CD8-positive, alpha-beta memory T cell (primary cell): Measurements from ENCODE around the gene TEDDM1. TPM values are rescaled to one million over a fixed set of nuclear protein-coding genes. Genes with fewer than 3 reads are reported as not detected.

ENCODE experiments used
- CTCF ChIA-PET: fragments of 350-600 bp; sonication (Branson Sonifier 250); formaldehyde crosslinking; loops from one replicate; lab custom pipeline; 2021; ENCODE audit warnings: antibody characterized with exemption; lab: Charles Lee
- POLR2A ChIA-PET: fragments of 350-600 bp; sonication (Branson Sonifier 250); formaldehyde crosslinking; loops from one replicate; lab custom pipeline; 2021; ENCODE audit warnings: antibody characterized with exemption; lab: Charles Lee
- DNase-seq, 5 donors: peaks; one replicate each; pipeline versions ENCODE4 v3.0.0 to v3.0.0-alpha.2; 2020 to 2022; ENCODE audit warnings: mixed read lengths in 1 of 5
- H3K27ac ChIP-seq: one replicate; pipeline ENCODE4 v1.7.0; 2013; ENCODE audit warnings: low read depth, mild to moderate bottlenecking, low read length, moderate library complexity
- H3K27me3 ChIP-seq: 2 replicates; pipeline ENCODE4 v1.7.0; 2013; ENCODE audit warnings: low read length, mild to moderate bottlenecking; ENCODE audit not compliant: insufficient read depth, poor library complexity, severe bottlenecking
- H3K36me3 ChIP-seq: 2 replicates; pipeline ENCODE4 v1.7.0; 2013; ENCODE audit warnings: mild to moderate bottlenecking, low read length, moderate library complexity; ENCODE audit not compliant: insufficient read depth
- H3K4me1 ChIP-seq: 2 replicates; pipeline ENCODE4 v1.7.0; 2013; ENCODE audit warnings: mild to moderate bottlenecking, low read length, moderate library complexity; ENCODE audit not compliant: insufficient read depth
- H3K4me3 ChIP-seq: 2 replicates; pipeline ENCODE4 v1.7.0; 2013; ENCODE audit warnings: mild to moderate bottlenecking, low read length
- H3K9me3 ChIP-seq: 2 replicates; pipeline ENCODE4 v1.7.0; 2013; ENCODE audit warnings: mild to moderate bottlenecking, low read length
- H3K27ac Mint-ChIP-seq, 8 donors: one replicate each; pipeline ENCODE4 v1.8.0; 2020 to 2021; ENCODE audit warnings: mixed read lengths in 8 of 8, mild to moderate bottlenecking in 6 of 8, inconsistent platforms in 3 of 8, moderate library complexity in 3 of 8
- H3K27me3 Mint-ChIP-seq, 2 donors: one replicate each; pipeline ENCODE4 v1.8.0; 2020 to 2021; ENCODE audit warnings: mixed read lengths in 2 of 2, mild to moderate bottlenecking in 1 of 2, moderate library complexity in 1 of 2
- H3K36me3 Mint-ChIP-seq, 3 donors: one replicate each; pipeline ENCODE4 v1.8.0; 2020 to 2021; ENCODE audit warnings: mixed read lengths in 3 of 3, inconsistent platforms in 1 of 3, mild to moderate bottlenecking in 1 of 3
- H3K4me1 Mint-ChIP-seq, 3 donors: one replicate each; pipeline ENCODE4 v1.8.0; 2020 to 2021; ENCODE audit warnings: mixed read lengths in 3 of 3, inconsistent platforms in 1 of 3, mild to moderate bottlenecking in 1 of 3
- H3K4me3 Mint-ChIP-seq, 7 donors: one replicate each; pipeline ENCODE4 v1.8.0; 2020 to 2021; ENCODE audit warnings: mixed read lengths in 7 of 7, mild to moderate bottlenecking in 6 of 7, moderate library complexity in 4 of 7, inconsistent platforms in 2 of 7
- H3K9me3 Mint-ChIP-seq, 5 donors: one replicate each; pipeline ENCODE4 v1.8.0; 2020 to 2022; ENCODE audit warnings: mixed read lengths in 5 of 5, mild to moderate bottlenecking in 3 of 5, moderate library complexity in 2 of 5, inconsistent platforms in 1 of 5
- polyA plus RNA-seq: library from polyadenylated mRNA; unstranded; fragments of 300-500 nt; fragmentation: Illumina TruSeq; gene quantifications from one replicate; pipeline ENCODE4 v1.2.3, GENCODE V29; 2021
- total RNA-seq, 2 experiments: library from RNA; stranded (reverse); gene quantifications; one replicate each; pipeline ENCODE4 v1.2.3, GENCODE V29; 2021

The TEDDM1 gene
- total and polyA plus RNA-seq, 3 experiments from 2014 or later, result not detected

- Mint-ChIP-seq H3K36me3 (no peaks in the 10 kb centered on the region), H3K27me3 (peaks cover 7 to 34% of the 10 kb centered on the region in 2 donors), H3K4me3 (no peak overlapping the region), H3K27ac (no peak overlapping the region), H3K4me1 (no peaks in the 10 kb centered on the region), H3K9me3 (no peaks in the 10 kb centered on the region)
- H3K9me3 ChIP-seq, result no peaks in the 10 kb centered on the region
- H3K36me3 ChIP-seq, result no peaks in the 10 kb centered on the region
- ChIA-PET POLR2A (no interaction called here), CTCF (no interaction called here)
- H3K4me1 ChIP-seq, result no peaks in the 10 kb centered on the region
- no peak overlapping the region for H3K4me3 ChIP-seq
- no peak overlapping the region for H3K27ac ChIP-seq
- H3K27me3 ChIP-seq, result no peaks in the 10 kb centered on the region
- no peak for DNase-seq
Observed at GRCh38 chr1:182413969-182414368, 13.5 kb upstream of the TEDDM1 start.

GRCh38 chr1:182413486-182413885 lies 13.0 kb upstream of the TEDDM1 start:
- no peak overlapping the region for H3K4me3 Mint-ChIP-seq
- Histone ChIP-seq H3K4me1 (no peaks in the 10 kb centered on the region), H3K27me3 (no peaks in the 10 kb centered on the region), H3K36me3 (no peaks in the 10 kb centered on the region), H3K27ac (no peak overlapping the region), H3K9me3 (no peaks in the 10 kb centered on the region), H3K4me3 (no peak overlapping the region)
- no peak for DNase-seq
- no peaks in the 10 kb centered on the region for H3K4me1 Mint-ChIP-seq
- H3K36me3 Mint-ChIP-seq, result no peaks in the 10 kb centered on the region
- POLR2A ChIA-PET, result no interaction called here
- CTCF ChIA-PET, result interaction anchor here (0.9 to 2.1 kb wide), 2 partner anchors 17 to 271 kb away, joined by 3 to 4 read pairs; no protein-coding TSS in a partner anchor
- peaks cover 7 to 39% of the 10 kb centered on the region in 2 donors for H3K27me3 Mint-ChIP-seq
- no peaks in the 10 kb centered on the region for H3K9me3 Mint-ChIP-seq
- no peak overlapping the region for H3K27ac Mint-ChIP-seq

- H3K36me3 Mint-ChIP-seq, result no peaks in the 10 kb centered on the region
- Histone ChIP-seq H3K27ac (no peak overlapping the region), H3K36me3 (no peaks in the 10 kb centered on the region), H3K4me3 (no peak overlapping the region), H3K9me3 (no peaks in the 10 kb centered on the region), H3K4me1 (no peaks in the 10 kb centered on the region), H3K27me3 (peaks cover 3% of the 10 kb centered on the region)
- ChIA-PET POLR2A (no interaction called here), CTCF (interaction anchor here (1.2 kb wide), 1 partner anchor 268 kb away, joined by 3 read pairs; no protein-coding TSS in a partner anchor)
- peaks cover 0 to 6% (median 2%) of the 10 kb centered on the region in 5 donors for H3K9me3 Mint-ChIP-seq
- no peak for DNase-seq
- H3K4me3 Mint-ChIP-seq, result no peak overlapping the region
- no peak overlapping the region for H3K27ac Mint-ChIP-seq
- H3K27me3 Mint-ChIP-seq, result peaks cover 21 to 53% of the 10 kb centered on the region in 2 donors
- H3K4me1 Mint-ChIP-seq, result no peaks in the 10 kb centered on the region
Observed at GRCh38 chr1:182410620-182411273, 10.3 kb upstream of the TEDDM1 start.

GRCh38 chr1:182410138-182410537 lies 9.7 kb upstream of the TEDDM1 start:
- Histone ChIP-seq H3K9me3 (no peaks in the 10 kb centered on the region), H3K27me3 (peaks cover 3% of the 10 kb centered on the region), H3K4me3 (no peak overlapping the region), H3K36me3 (no peaks in the 10 kb centered on the region), H3K27ac (no peak overlapping the region), H3K4me1 (no peaks in the 10 kb centered on the region)
- no peaks in the 10 kb centered on the region for H3K36me3 Mint-ChIP-seq
- H3K27me3 Mint-ChIP-seq, result peaks cover 21 to 55% of the 10 kb centered on the region in 2 donors
- H3K4me3 Mint-ChIP-seq, result no peak overlapping the region
- no peak overlapping the region for H3K27ac Mint-ChIP-seq
- H3K4me1 Mint-ChIP-seq, result no peaks in the 10 kb centered on the region
- CTCF ChIA-PET, result interaction anchor here (1.2 kb wide), 1 partner anchor 267 kb away, joined by 3 read pairs; no protein-coding TSS in a partner anchor
- no peak for DNase-seq
- peaks cover 0 to 10% (median 6%) of the 10 kb centered on the region in 5 donors for H3K9me3 Mint-ChIP-seq
- POLR2A ChIA-PET, result no interaction called here

- Mint-ChIP-seq H3K36me3 (no peaks in the 10 kb centered on the region), H3K4me3 (no peak overlapping the region), H3K4me1 (no peaks in the 10 kb centered on the region), H3K27ac (no peak overlapping the region), H3K27me3 (peaks cover 20 to 44% of the 10 kb centered on the region in 2 donors), H3K9me3 (peaks cover 0 to 10% (median 6%) of the 10 kb centered on the region in 5 donors)
- POLR2A ChIA-PET, result no interaction called here
- Histone ChIP-seq H3K4me3 (no peak overlapping the region), H3K9me3 (no peaks in the 10 kb centered on the region), H3K27ac (no peak overlapping the region), H3K36me3 (no peaks in the 10 kb centered on the region), H3K4me1 (no peaks in the 10 kb centered on the region), H3K27me3 (peaks cover 3% of the 10 kb centered on the region)
- no peak for DNase-seq
- CTCF ChIA-PET, result no interaction called here
Observed at GRCh38 chr1:182408435-182409075, 8.1 kb upstream of the TEDDM1 start.

GRCh38 chr1:182407724-182408123 lies 7.3 kb upstream of the TEDDM1 start:
- no peak overlapping the region for H3K4me3 Mint-ChIP-seq
- H3K27me3 Mint-ChIP-seq, result peaks cover 20 to 42% of the 10 kb centered on the region in 2 donors
- no peak overlapping the region for H3K4me3 ChIP-seq
- peaks cover 0 to 10% (median 6%) of the 10 kb centered on the region in 5 donors for H3K9me3 Mint-ChIP-seq
- H3K27ac Mint-ChIP-seq, result no peak overlapping the region
- no peaks in the 10 kb centered on the region for H3K36me3 Mint-ChIP-seq
- no peaks in the 10 kb centered on the region for H3K9me3 ChIP-seq
- no peaks in the 10 kb centered on the region for H3K36me3 ChIP-seq
- H3K27me3 ChIP-seq, result peaks cover 3% of the 10 kb centered on the region
- no peaks in the 10 kb centered on the region for H3K4me1 ChIP-seq
- no peak for DNase-seq
- H3K27ac ChIP-seq, result no peak overlapping the region
- ChIA-PET CTCF (interaction anchor here (0.5 to 1.2 kb wide), 3 partner anchors 11 to 265 kb away, joined by 3 to 4 read pairs (median 4); no protein-coding TSS in a partner anchor), POLR2A (no interaction called here)
- no peaks in the 10 kb centered on the region for H3K4me1 Mint-ChIP-seq

- CTCF ChIA-PET, result interaction anchor here (1.3 kb wide), 1 partner anchor 9 kb away, joined by 5 read pairs; no protein-coding TSS in a partner anchor
- no peaks in the 10 kb centered on the region for H3K36me3 Mint-ChIP-seq
Observed at GRCh38 chr1:182406012-182406411, 5.5 kb upstream of the TEDDM1 start.

GRCh38 chr1:182405578-182405977 lies 5.1 kb upstream of the TEDDM1 start:
- Histone ChIP-seq H3K27me3 (peaks cover 3% of the 10 kb centered on the region), H3K4me3 (no peak overlapping the region), H3K27ac (no peak overlapping the region), H3K9me3 (no peaks in the 10 kb centered on the region), H3K36me3 (no peaks in the 10 kb centered on the region), H3K4me1 (no peaks in the 10 kb centered on the region)
- Mint-ChIP-seq H3K27ac (no peak overlapping the region), H3K36me3 (no peaks in the 10 kb centered on the region), H3K4me3 (no peak overlapping the region), H3K9me3 (peaks cover 0 to 10% (median 6%) of the 10 kb centered on the region in 5 donors), H3K4me1 (no peaks in the 10 kb centered on the region), H3K27me3 (peaks cover 19 to 41% of the 10 kb centered on the region in 2 donors)
- POLR2A ChIA-PET, result no interaction called here
- no peak for DNase-seq
- CTCF ChIA-PET, result interaction anchor here (1.3 kb wide), 1 partner anchor 9 kb away, joined by 5 read pairs; no protein-coding TSS in a partner anchor

More at GRCh38 chr1:182406012-182406411, 5.5 kb upstream of the TEDDM1 start:
- Mint-ChIP-seq H3K9me3 (peaks cover 0 to 10% (median 6%) of the 10 kb centered on the region in 5 donors), H3K4me3 (no peak overlapping the region), H3K27ac (no peak overlapping the region), H3K27me3 (peaks cover 19 to 42% of the 10 kb centered on the region in 2 donors), H3K4me1 (no peaks in the 10 kb centered on the region)
- peaks cover 3% of the 10 kb centered on the region for H3K27me3 ChIP-seq
- no peaks in the 10 kb centered on the region for H3K36me3 ChIP-seq
- no peak overlapping the region for H3K27ac ChIP-seq
- no peak for DNase-seq
- no peak overlapping the region for H3K4me3 ChIP-seq
- H3K4me1 ChIP-seq, result no peaks in the 10 kb centered on the region
- POLR2A ChIA-PET, result no interaction called here
- no peaks in the 10 kb centered on the region for H3K9me3 ChIP-seq
